Measurements from ENCODE around the gene GPN3.
"Not testable (repeated sequence)": the region's sequence is repeated elsewhere in the genome, so short reads cannot be mapped to it uniquely, and the experiment has no call there.

Gene GPN3

DNA sequence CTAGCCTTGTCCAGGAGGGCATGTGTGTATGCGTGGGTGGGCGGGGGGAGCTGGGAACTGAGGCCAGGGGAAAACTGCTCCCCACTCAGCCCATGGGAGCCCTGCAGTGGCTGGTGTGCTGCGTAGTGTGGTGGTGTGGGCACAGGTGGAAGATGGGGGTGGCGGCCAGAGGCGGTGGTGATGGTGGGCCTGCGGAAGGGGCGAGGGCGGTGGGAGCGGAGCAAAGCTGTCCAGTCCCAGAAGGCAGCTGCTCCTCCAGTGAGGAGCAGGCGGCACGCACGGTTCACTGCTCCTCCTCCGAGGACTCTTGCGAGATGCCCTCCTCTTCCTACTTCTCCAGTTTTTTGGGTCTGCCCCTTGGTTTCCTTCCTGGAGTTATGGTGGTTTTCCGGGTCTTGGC lies 38.4 kb downstream of the GPN3 start:
- not testable (repeated sequence) for H3K27me3 ChIP-seq (ENCODE audit: control insufficient read depth, insufficient read depth, low read length); H3K4me1 ChIP-seq (ENCODE audit: control insufficient read depth, insufficient read depth, low read length); H3K9me3 ChIP-seq (ENCODE audit: control insufficient read depth, insufficient read depth, low read length); H3K9ac ChIP-seq (ENCODE audit: low read depth, low read length); H3K36me3 ChIP-seq (ENCODE audit: control insufficient read depth, insufficient read depth, low read length); H3K4me3 ChIP-seq (ENCODE audit: low read depth, low read length)

DNA sequence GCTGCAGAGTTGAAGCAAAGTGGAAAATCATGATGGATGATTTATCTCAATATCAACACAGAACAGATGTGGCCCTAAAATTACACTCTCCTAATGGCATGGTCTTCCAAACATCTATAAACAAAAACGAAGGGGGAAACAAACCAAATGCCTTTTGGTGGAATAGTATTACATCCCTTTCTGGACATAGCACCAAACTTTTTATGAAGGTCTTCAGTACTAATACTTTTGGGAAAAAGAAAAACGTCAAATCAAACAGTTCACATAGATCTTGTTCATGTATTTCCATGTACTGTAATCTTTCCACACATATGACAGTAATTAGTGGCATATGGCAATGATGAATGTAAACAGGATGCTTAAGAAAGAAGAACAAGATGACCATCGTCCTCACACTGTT lies 41.7 kb downstream of the GPN3 start:
- Histone ChIP-seq H3K4me1 (ENCODE audit: control insufficient read depth, insufficient read depth, low read length) (peaks cover 3% of the 10 kb centered on the region), H3K9ac (ENCODE audit: low read depth, low read length) (no peak overlapping the region), H3K27me3 (ENCODE audit: control insufficient read depth, insufficient read depth, low read length) (no peaks in the 10 kb centered on the region), H3K4me3 (ENCODE audit: low read depth, low read length) (no peak overlapping the region), H3K36me3 (ENCODE audit: control insufficient read depth, insufficient read depth, low read length) (no peaks in the 10 kb centered on the region), H3K9me3 (ENCODE audit: control insufficient read depth, insufficient read depth, low read length) (no peaks in the 10 kb centered on the region)

DNA sequence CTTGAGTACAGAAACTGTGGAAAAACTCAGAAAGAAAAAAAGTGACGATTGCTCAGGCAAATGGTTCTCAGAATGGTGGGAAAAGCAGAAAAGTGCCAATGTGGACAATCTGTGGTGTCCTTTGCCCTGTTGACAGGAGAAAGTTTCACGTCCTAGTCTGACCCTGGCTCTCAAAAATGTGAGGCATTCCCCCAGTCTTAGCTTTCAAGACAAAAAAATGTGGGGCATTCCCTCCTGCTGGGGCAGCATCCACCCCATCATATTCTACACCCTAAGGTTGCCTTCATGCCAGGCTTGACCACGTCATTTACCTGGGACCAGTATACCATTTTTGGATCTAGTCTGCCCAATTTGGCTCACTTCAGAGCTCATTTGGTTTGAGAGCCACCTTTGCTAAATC lies 43.8 kb downstream of the GPN3 start:
- Histone ChIP-seq H3K4me3 (ENCODE audit: low read depth, low read length) (no peak overlapping the region), H3K36me3 (ENCODE audit: control insufficient read depth, insufficient read depth, low read length) (no peaks in the 10 kb centered on the region), H3K27me3 (ENCODE audit: control insufficient read depth, insufficient read depth, low read length) (no peaks in the 10 kb centered on the region), H3K9me3 (ENCODE audit: control insufficient read depth, insufficient read depth, low read length) (no peaks in the 10 kb centered on the region), H3K9ac (ENCODE audit: low read depth, low read length) (no peak overlapping the region), H3K4me1 (ENCODE audit: control insufficient read depth, insufficient read depth, low read length) (peaks cover 3% of the 10 kb centered on the region)

GRCh38 chr12:110421701-110422100 lies 46.4 kb downstream of the GPN3 start:
- no peaks in the 10 kb centered on the region for H3K27me3 ChIP-seq (ENCODE audit: control insufficient read depth, insufficient read depth, low read length)
- H3K9ac ChIP-seq (ENCODE audit: low read depth, low read length) = no peak overlapping the region
- no peak overlapping the region for H3K4me3 ChIP-seq (ENCODE audit: low read depth, low read length)
- H3K36me3 ChIP-seq (ENCODE audit: control insufficient read depth, insufficient read depth, low read length) = no peaks in the 10 kb centered on the region
- H3K4me1 ChIP-seq (ENCODE audit: control insufficient read depth, insufficient read depth, low read length) = peaks cover 3% of the 10 kb centered on the region
- H3K9me3 ChIP-seq (ENCODE audit: control insufficient read depth, insufficient read depth, low read length) = no peaks in the 10 kb centered on the region

DNA sequence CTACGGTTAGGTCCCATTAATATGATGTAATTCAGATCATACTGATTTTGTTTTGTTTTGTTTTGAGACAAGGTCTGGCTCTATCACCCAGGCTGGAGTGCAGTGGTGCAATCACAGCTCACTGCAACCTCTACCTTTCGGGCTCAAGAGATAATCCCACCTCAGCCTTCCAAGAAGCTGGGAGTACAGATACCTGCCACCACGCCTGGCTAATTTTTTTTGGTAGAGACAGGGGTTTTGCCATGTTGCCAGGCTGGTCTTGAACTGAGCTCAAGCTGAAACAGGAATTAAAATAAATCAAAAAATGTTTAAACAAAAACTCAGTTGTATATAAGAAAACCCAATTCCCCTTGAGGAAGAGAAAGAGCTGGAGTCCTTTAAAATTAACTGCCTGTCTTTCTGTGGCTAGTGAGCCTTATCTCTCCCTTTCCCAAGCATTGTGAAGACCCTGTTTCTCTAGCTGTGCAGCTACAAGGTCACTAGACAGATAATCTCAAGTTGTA lies 46.8 kb downstream of the GPN3 start:
- Histone ChIP-seq H3K9me3 (ENCODE audit: control insufficient read depth, insufficient read depth, low read length) (no peaks in the 10 kb centered on the region), H3K9ac (ENCODE audit: low read depth, low read length) (no peak overlapping the region), H3K4me3 (ENCODE audit: low read depth, low read length) (no peak overlapping the region), H3K4me1 (ENCODE audit: control insufficient read depth, insufficient read depth, low read length) (peaks cover 3% of the 10 kb centered on the region), H3K36me3 (ENCODE audit: control insufficient read depth, insufficient read depth, low read length) (no peaks in the 10 kb centered on the region), H3K27me3 (ENCODE audit: control insufficient read depth, insufficient read depth, low read length) (no peaks in the 10 kb centered on the region)

DNA sequence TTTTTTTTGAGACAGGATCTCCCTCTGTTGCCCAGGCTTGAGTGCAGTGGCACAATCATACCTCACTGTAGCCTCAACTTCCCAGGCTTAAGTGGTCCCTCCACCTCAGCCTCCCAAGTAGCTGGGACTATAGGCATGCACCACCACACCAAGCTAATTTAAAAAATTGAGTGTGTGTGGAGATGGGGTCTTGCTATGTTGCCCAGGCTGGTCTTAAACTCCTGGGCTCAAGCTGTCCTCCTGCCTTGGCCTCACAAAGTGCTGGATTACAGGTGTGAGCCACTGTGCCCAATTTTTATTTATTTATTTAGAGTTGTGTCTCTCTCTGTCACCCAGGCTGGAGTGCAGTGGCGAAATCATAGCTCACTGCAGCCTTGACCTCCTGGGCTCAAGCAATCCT lies 47.4 kb downstream of the GPN3 start:
- not testable (repeated sequence) for H3K9me3 ChIP-seq (ENCODE audit: control insufficient read depth, insufficient read depth, low read length); H3K36me3 ChIP-seq (ENCODE audit: control insufficient read depth, insufficient read depth, low read length); H3K9ac ChIP-seq (ENCODE audit: low read depth, low read length); H3K4me1 ChIP-seq (ENCODE audit: control insufficient read depth, insufficient read depth, low read length); H3K27me3 ChIP-seq (ENCODE audit: control insufficient read depth, insufficient read depth, low read length); H3K4me3 ChIP-seq (ENCODE audit: low read depth, low read length)

- H3K4me1 ChIP-seq (ENCODE audit: control insufficient read depth, insufficient read depth, low read length); H3K4me3 ChIP-seq (ENCODE audit: low read depth, low read length); H3K9me3 ChIP-seq (ENCODE audit: control insufficient read depth, insufficient read depth, low read length); H3K27me3 ChIP-seq (ENCODE audit: control insufficient read depth, insufficient read depth, low read length); H3K9ac ChIP-seq (ENCODE audit: low read depth, low read length); H3K36me3 ChIP-seq (ENCODE audit: control insufficient read depth, insufficient read depth, low read length): not testable (repeated sequence)
Measured at GRCh38 chr12:110417113-110417512, 50.9 kb downstream of the GPN3 start.

- H3K27me3 ChIP-seq (ENCODE audit: control insufficient read depth, insufficient read depth, low read length); H3K9me3 ChIP-seq (ENCODE audit: control insufficient read depth, insufficient read depth, low read length); H3K36me3 ChIP-seq (ENCODE audit: control insufficient read depth, insufficient read depth, low read length); H3K9ac ChIP-seq (ENCODE audit: low read depth, low read length); H3K4me1 ChIP-seq (ENCODE audit: control insufficient read depth, insufficient read depth, low read length); H3K4me3 ChIP-seq (ENCODE audit: low read depth, low read length): not testable (repeated sequence)
Measured at GRCh38 chr12:110410086-110410485, 58.0 kb downstream of the GPN3 start.

DNA sequence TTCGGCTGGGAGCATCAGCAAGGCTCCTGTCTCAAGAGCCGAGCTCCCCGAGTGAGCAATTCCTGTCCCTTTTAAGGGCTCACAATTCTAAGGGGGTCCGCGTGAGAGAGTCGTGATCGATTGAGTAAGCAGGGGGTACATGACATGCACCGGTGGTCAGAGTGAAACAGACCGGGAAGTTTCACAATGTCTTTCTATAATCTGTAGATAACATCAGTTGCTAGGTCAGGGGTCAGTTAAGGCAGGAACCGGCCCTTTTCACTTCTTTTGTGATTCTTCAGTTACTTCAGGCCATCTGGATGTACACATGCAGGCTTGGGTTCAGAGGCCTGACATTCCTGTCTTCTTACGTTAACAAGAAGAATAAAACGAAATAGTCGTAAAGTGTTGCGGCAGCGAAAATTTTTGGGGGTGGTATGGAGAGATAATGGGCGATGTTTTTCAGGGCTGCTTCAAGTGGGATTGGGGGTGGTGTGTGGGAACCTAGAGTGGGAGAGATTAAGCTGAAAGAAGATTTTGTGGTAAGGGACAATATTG lies 62.9 kb downstream of the GPN3 start:
- H3K4me1 ChIP-seq (ENCODE audit: control insufficient read depth, insufficient read depth, low read length) = not testable (repeated sequence)

GRCh38 chr12:110403976-110404682 lies 63.9 kb downstream of the GPN3 start:
- Histone ChIP-seq H3K36me3 (ENCODE audit: control insufficient read depth, insufficient read depth, low read length) (peaks cover 15% of the 10 kb centered on the region), H3K9me3 (ENCODE audit: control insufficient read depth, insufficient read depth, low read length) (no peaks in the 10 kb centered on the region)

More for the DNA sequence above, 62.9 kb downstream of the GPN3 start:
- H3K9me3 ChIP-seq (ENCODE audit: control insufficient read depth, insufficient read depth, low read length); H3K4me3 ChIP-seq (ENCODE audit: low read depth, low read length); H3K9ac ChIP-seq (ENCODE audit: low read depth, low read length); H3K27me3 ChIP-seq (ENCODE audit: control insufficient read depth, insufficient read depth, low read length): not testable (repeated sequence)
- peaks cover 12% of the 10 kb centered on the region for H3K36me3 ChIP-seq (ENCODE audit: control insufficient read depth, insufficient read depth, low read length)

DNA sequence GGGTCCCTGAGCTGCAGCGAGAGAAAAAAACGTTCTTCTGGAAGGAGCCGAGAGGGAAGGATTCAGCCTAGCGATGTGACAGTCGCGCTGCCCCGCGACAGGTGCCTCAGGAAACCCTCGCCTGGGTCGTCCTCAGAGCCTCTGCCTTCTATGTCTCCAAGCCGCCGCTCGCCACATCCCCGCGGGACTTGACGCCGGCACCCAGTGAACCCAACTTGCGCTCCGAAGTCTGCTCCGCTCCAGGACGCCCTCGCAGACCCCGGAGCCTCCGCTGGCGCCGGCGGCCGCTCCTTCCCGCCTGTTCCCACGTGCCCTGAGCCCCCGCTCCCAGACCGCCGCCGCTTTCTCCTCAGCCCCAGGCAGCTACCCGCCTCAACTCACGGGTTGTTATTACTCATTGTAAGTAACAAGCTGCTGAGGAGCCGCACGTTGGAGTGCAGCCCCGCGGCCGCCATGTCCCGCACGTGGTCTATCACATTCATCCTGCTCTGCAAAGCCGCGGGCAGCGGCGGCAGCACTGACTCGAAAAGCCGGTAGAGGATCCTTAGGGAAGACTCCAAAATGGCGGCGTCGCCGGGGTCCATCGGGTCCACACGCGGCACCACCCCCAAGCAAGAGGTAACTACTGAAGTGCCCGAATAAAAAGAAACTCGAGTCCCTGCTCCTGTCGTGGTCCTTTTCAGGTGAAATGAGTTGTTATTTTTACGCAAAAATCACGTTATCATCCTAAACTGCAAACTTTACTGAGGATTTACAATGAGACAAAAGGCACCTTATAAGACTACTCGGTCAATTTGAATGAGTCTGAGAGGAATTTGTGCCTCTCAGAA lies 64.7 kb downstream of the GPN3 start, which contains the start of gene ANAPC7:
Gene ANAPC7 (minus strand): TSS at position 563 of the 830 bp plus-strand sequence. CDS start 81 bp downstream, at position 482.
- peaks cover 15% of the 10 kb centered on the region for H3K36me3 ChIP-seq (ENCODE audit: control insufficient read depth, insufficient read depth, low read length)
- peak within 1 kb of the TSS; percentile 86 for H3K4me3 ChIP-seq (ENCODE audit: low read depth, low read length)
- no peaks in the 10 kb centered on the region for H3K9me3 ChIP-seq (ENCODE audit: control insufficient read depth, insufficient read depth, low read length)
- H3K9ac ChIP-seq (ENCODE audit: low read depth, low read length) = peak within 1 kb of the TSS; percentile 89
- H3K4me1 ChIP-seq (ENCODE audit: control insufficient read depth, insufficient read depth, low read length) = no peaks in the 10 kb centered on the region
- no peaks in the 10 kb centered on the region for H3K27me3 ChIP-seq (ENCODE audit: control insufficient read depth, insufficient read depth, low read length)

More at GRCh38 chr12:110403976-110404682, 63.9 kb downstream of the GPN3 start:
- no peaks in the 10 kb centered on the region for H3K27me3 ChIP-seq (ENCODE audit: control insufficient read depth, insufficient read depth, low read length)
- no peaks in the 10 kb centered on the region for H3K4me1 ChIP-seq (ENCODE audit: control insufficient read depth, insufficient read depth, low read length)
- peak overlapping the region; percentile 86 for H3K4me3 ChIP-seq (ENCODE audit: low read depth, low read length)
- H3K9ac ChIP-seq (ENCODE audit: low read depth, low read length) = peak overlapping the region; percentile 89
